Endodermal cell (in vitro differentiated cells): ENCODE measurements around the gene COG5. TPM values are rescaled to one million over a fixed set of nuclear protein-coding genes. Genes with fewer than 3 reads are reported as not detected.

Source experiments
- DNase-seq: peaks from one replicate; pipeline ENCODE4 v3.0.0-alpha.2; 2017
- H3K27ac ChIP-seq: 2 replicates; pipeline ENCODE4 v1.5.1; 2013; ENCODE audit warnings: mild to moderate bottlenecking, low read depth, low read length, moderate library complexity
- H3K27me3 ChIP-seq: 2 replicates; pipeline ENCODE4 v1.6.1; 2013; ENCODE audit warnings: mild to moderate bottlenecking, low read length, moderate library complexity; ENCODE audit not compliant: insufficient read depth, control insufficient read depth, poor library complexity, severe bottlenecking
- H3K36me3 ChIP-seq: 2 replicates; pipeline ENCODE4 v1.7.0; 2013; ENCODE audit warnings: mild to moderate bottlenecking, low read length, moderate library complexity; ENCODE audit not compliant: control insufficient read depth, insufficient read depth
- H3K4me1 ChIP-seq: one replicate; pipeline ENCODE4 v1.7.0; 2013; ENCODE audit warnings: low read length; ENCODE audit not compliant: control insufficient read depth, insufficient read depth
- H3K4me3 ChIP-seq: 2 replicates; pipeline ENCODE4 v1.5.1; 2013; ENCODE audit warnings: mild to moderate bottlenecking, low read length, moderate library complexity
- H3K9ac ChIP-seq: 2 replicates; pipeline ENCODE4 v1.6.1; 2013; ENCODE audit warnings: mild to moderate bottlenecking, low read length, moderate library complexity; ENCODE audit not compliant: poor library complexity, severe bottlenecking; ENCODE audit errors: extremely low read depth
- H3K9me3 ChIP-seq: 2 replicates; pipeline ENCODE4 v1.6.1; 2013; ENCODE audit warnings: mild to moderate bottlenecking, low read length, moderate library complexity; ENCODE audit not compliant: control insufficient read depth
- H3K27ac Mint-ChIP-seq: 2 replicates; pipeline ENCODE4 v1.8.0; 2020; ENCODE audit warnings: mixed read lengths
- H3K27me3 Mint-ChIP-seq: 2 replicates; pipeline ENCODE4 v1.8.0; 2021; ENCODE audit warnings: mild to moderate bottlenecking, mixed read lengths; ENCODE audit not compliant: insufficient read depth
- H3K36me3 Mint-ChIP-seq: 2 replicates; pipeline ENCODE4 v1.8.0; 2020; ENCODE audit warnings: low read depth, mixed read lengths
- H3K4me1 Mint-ChIP-seq: 2 replicates; pipeline ENCODE4 v1.8.0; 2020; ENCODE audit warnings: mixed read lengths
- H3K4me3 Mint-ChIP-seq: 2 replicates; pipeline ENCODE4 v1.8.0; 2020; ENCODE audit warnings: mild to moderate bottlenecking, moderate library complexity, mixed read lengths
- H3K9me3 Mint-ChIP-seq: 2 replicates; pipeline ENCODE4 v1.8.0; 2020; ENCODE audit warnings: mild to moderate bottlenecking, mixed read lengths
- WGBS, 2 experiments: methylation state at CpG; one replicate each; pipeline versions ENCODE4 v1.1.5 to v1.1.7; 2013; ENCODE audit warnings: missing lambda C conversion rate in 2 of 2, mixed read lengths in 1 of 2; ENCODE audit not compliant: insufficient coverage in 1 of 2, insufficient read length in 1 of 2; 5-methylcytosine and 5-hydroxymethylcytosine counted together
- total RNA-seq, 2 donors: library from RNA; stranded (reverse); fragmentation: NEBNext Ultra II Directional in 1 of 2; extraction: Animal tissue kit (Norgen Biotek cat#: 25700) in 1 of 2; gene quantifications; 2 replicates in 1 of 2; 3 replicates in 1 of 2; pipeline ENCODE4 v1.2.1, GENCODE V29; 2021
- TF ChIP-seq, protein P1 (sequence below): fragments of 200-600 bp; sonication (generic); conservative IDR thresholded peaks from 2 replicates; pipeline ENCODE4 v1.5.0; 2021; ENCODE audit warnings: antibody characterized with exemption, mild to moderate bottlenecking

COG5 gene
- total RNA-seq, 2 donors from 2014 or later: 25.5 to 34.7 TPM

DNA sequence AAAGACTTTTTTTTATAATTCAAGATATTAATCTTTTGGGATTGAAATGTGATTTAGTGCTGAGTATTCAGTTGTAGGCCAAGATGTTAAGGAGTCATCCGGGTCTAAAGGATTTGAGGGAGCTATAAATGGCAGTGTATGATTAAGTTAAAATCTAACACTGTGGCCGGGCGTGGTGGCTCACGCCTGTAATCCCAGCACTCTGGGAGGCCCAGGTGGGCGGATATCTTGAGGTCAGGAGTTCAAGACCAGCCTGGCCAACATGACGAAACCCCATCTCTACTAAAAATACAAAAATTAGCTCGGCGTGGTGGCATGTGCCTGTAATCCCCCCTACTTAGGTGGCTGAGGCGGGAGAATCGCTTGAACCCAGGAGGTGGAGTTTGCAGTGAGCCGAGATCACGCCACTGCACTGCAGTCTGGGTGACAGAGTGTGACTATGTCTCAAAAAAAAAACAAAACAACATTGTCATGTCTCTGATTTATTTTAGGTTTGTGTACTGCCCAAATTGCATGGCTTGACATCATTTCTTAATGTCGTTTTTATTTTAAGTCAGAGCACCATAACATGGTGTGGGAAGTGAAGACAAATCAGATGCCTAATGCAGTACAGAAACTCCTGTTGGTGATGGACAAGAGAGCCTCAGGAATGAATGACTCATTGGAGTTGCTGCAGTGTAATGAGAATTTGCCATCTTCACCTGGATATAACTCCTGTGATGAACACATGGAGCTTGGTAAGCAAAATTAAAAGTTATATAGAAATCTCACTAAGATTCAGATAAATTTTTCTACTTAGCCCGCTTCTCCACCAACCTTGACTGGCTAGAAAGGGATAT lies 384.2 kb downstream of the COG5 start:
- Mint-ChIP-seq H3K9me3 (no peaks in the 10 kb centered on the region), H3K36me3 (peaks cover 31% of the 10 kb centered on the region), H3K4me3 (no peak overlapping the region), H3K27me3 (no peaks in the 10 kb centered on the region), H3K4me1 (peaks cover under 1% of the 10 kb centered on the region), H3K27ac (no peak overlapping the region)
- Histone ChIP-seq H3K9me3 (no peaks in the 10 kb centered on the region), H3K27ac (no peak overlapping the region), H3K36me3 (peaks cover 39% of the 10 kb centered on the region), H3K9ac (no peak overlapping the region), H3K27me3 (no peaks in the 10 kb centered on the region), H3K4me3 (no peak overlapping the region), H3K4me1 (no peaks in the 10 kb centered on the region)
- 94 to 95% methylated on average over 8 to 13 of the region's 14 CpGs for WGBS, 2 experiments
- no peak for DNase-seq
- TF ChIP-seq, protein P1, sequence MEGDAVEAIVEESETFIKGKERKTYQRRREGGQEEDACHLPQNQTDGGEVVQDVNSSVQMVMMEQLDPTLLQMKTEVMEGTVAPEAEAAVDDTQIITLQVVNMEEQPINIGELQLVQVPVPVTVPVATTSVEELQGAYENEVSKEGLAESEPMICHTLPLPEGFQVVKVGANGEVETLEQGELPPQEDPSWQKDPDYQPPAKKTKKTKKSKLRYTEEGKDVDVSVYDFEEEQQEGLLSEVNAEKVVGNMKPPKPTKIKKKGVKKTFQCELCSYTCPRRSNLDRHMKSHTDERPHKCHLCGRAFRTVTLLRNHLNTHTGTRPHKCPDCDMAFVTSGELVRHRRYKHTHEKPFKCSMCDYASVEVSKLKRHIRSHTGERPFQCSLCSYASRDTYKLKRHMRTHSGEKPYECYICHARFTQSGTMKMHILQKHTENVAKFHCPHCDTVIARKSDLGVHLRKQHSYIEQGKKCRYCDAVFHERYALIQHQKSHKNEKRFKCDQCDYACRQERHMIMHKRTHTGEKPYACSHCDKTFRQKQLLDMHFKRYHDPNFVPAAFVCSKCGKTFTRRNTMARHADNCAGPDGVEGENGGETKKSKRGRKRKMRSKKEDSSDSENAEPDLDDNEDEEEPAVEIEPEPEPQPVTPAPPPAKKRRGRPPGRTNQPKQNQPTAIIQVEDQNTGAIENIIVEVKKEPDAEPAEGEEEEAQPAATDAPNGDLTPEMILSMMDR: no peak

DNA sequence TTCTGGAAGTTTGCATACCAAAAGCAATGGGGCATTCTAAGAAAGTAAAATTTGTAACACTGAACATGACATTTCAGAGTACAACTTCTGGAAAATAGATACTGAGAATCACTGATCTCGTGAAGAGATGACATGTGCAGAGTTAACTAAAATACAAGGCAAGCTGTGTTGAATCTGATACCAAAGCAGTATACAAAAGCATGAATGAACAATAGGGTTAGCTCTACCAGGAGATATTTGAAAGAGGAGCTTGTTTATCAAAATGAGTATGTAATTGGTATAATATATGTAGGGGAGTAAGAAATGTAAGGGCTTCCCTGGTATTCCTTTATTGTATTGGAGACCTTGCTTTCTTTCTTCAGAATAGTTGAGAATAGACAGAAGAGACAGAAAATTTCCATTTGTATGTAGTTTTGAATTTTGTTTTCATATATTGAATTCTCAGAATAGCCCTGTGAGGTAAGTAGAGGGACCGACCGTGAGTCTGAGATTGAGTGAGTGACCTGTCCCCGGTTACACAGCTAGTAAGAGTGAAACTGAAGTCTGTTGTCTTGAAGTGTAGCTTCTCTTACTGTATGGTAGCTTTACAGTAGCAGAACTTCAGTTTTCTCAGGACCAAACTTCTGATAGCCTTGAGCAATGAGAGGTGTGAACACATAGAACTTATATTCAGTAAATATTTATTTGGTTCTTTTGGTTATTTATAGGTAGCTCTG lies 389.9 kb downstream of the COG5 start:
- Histone ChIP-seq H3K4me1 (no peaks in the 10 kb centered on the region), H3K9me3 (no peaks in the 10 kb centered on the region), H3K27ac (peak overlapping the region; percentile 14), H3K36me3 (no peaks in the 10 kb centered on the region), H3K27me3 (no peaks in the 10 kb centered on the region), H3K9ac (no peak overlapping the region), H3K4me3 (no peak overlapping the region)
- no peak for DNase-seq
- peaks cover 15% of the 10 kb centered on the region for H3K4me1 Mint-ChIP-seq
- H3K9me3 Mint-ChIP-seq: no peaks in the 10 kb centered on the region
- no peak overlapping the region for H3K27ac Mint-ChIP-seq
- H3K36me3 Mint-ChIP-seq: peaks cover 6% of the 10 kb centered on the region
- no peaks in the 10 kb centered on the region for H3K27me3 Mint-ChIP-seq
- WGBS, 2 experiments: 74 to 88% methylated on average over 4 of the region's 4 CpGs
- H3K4me3 Mint-ChIP-seq: no peak overlapping the region
- TF ChIP-seq, protein P1: no peak

DNA sequence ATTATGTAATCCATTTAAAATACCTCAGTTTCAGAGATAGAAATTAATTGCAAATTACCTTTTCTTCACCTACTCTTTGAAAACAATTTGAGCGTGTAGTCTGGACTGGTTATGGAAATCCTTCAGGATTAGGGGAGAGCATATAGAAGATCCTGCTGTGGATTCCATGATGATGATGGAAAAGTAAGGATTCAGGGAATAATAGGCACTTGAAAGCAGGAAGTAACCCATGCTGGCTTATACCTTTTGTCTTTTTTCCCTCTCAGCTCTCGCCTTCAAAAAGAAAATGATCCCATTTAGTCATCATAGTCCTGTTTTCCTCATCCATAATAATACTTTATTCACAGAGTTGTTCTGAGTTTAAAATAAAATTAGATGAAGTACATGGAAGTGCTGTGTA lies 390.5 kb downstream of the COG5 start:
- H3K9me3 Mint-ChIP-seq: no peaks in the 10 kb centered on the region
- no peaks in the 10 kb centered on the region for H3K27me3 Mint-ChIP-seq
- H3K9me3 ChIP-seq: no peaks in the 10 kb centered on the region
- H3K4me1 ChIP-seq: no peaks in the 10 kb centered on the region
- DNase-seq: no peak
- no peaks in the 10 kb centered on the region for H3K36me3 ChIP-seq
- no peak overlapping the region for H3K9ac ChIP-seq
- WGBS, 2 experiments: 40 to 67% methylated on average over 2 of the region's 2 CpGs
- H3K27me3 ChIP-seq: no peaks in the 10 kb centered on the region
- H3K27ac ChIP-seq: peak overlapping the region; percentile 14
- no peak overlapping the region for H3K4me3 ChIP-seq
- H3K36me3 Mint-ChIP-seq: peaks cover 4% of the 10 kb centered on the region
- peaks cover 15% of the 10 kb centered on the region for H3K4me1 Mint-ChIP-seq
- H3K27ac Mint-ChIP-seq: peak overlapping the region; percentile 46
- no peak overlapping the region for H3K4me3 Mint-ChIP-seq
- TF ChIP-seq, protein P1: no peak
